Measurements from ENCODE around the gene CCZ1. TPM values are rescaled to one million over a fixed set of nuclear protein-coding genes. Genes with fewer than 3 reads are reported as not detected.
"Not testable (repeated sequence)": the region's sequence is repeated elsewhere in the genome, so short reads cannot be mapped to it uniquely, and the experiment has no call there.

The CCZ1 gene
- total and polyA plus RNA-seq, 4 donors: 21.2 to 33.0 (median 25.5) TPM

GRCh38 chr7:5862753-5863366 lies 35.7 kb upstream of the CCZ1 start:
- not testable (repeated sequence) for H3K36me3 ChIP-seq (ENCODE audit: control insufficient read depth in 4 of 4, insufficient read depth in 3 of 4, low read depth in 1 of 4, low read length in 3 of 4); H3K9me3 ChIP-seq (ENCODE audit: control insufficient read depth in 4 of 4, low read length in 3 of 4); H3K27me3 ChIP-seq (ENCODE audit: control insufficient read depth in 4 of 4, insufficient read depth in 4 of 4, low read length in 3 of 4); H3K4me1 ChIP-seq (ENCODE audit: control insufficient read depth in 4 of 4, insufficient read depth in 4 of 4, low read length in 3 of 4); H3K9ac ChIP-seq (ENCODE audit: low read depth in 1 of 2, low read length in 2 of 2); H3K27ac ChIP-seq (ENCODE audit: low read depth in 1 of 2, low read length in 2 of 2); H3K4me3 ChIP-seq (ENCODE audit: low read depth in 1 of 3, low read length in 3 of 3); DNase-seq (ENCODE audit: low spot score)
- 90% methylated on average over 5 of the region's 5 CpGs for WGBS

GRCh38 chr7:5865279-5865931 lies 33.1 kb upstream of the CCZ1 start:
- not testable (repeated sequence) for H3K4me3 ChIP-seq (ENCODE audit: low read depth in 1 of 3, low read length in 3 of 3); H3K9me3 ChIP-seq (ENCODE audit: control insufficient read depth in 4 of 4, low read length in 3 of 4); H3K4me1 ChIP-seq (ENCODE audit: control insufficient read depth in 4 of 4, insufficient read depth in 4 of 4, low read length in 3 of 4); DNase-seq (ENCODE audit: low spot score); H3K27ac ChIP-seq (ENCODE audit: low read depth in 1 of 2, low read length in 2 of 2); H3K36me3 ChIP-seq (ENCODE audit: control insufficient read depth in 4 of 4, insufficient read depth in 3 of 4, low read depth in 1 of 4, low read length in 3 of 4); H3K27me3 ChIP-seq (ENCODE audit: control insufficient read depth in 4 of 4, insufficient read depth in 4 of 4, low read length in 3 of 4); H3K9ac ChIP-seq (ENCODE audit: low read depth in 1 of 2, low read length in 2 of 2)
- WGBS: 73% methylated on average over 9 of the region's 9 CpGs

- peaks cover 0 to 1% (median 0%) of the 10 kb centered on the region in 4 donors for H3K9me3 ChIP-seq (ENCODE audit: control insufficient read depth in 4 of 4, low read length in 3 of 4)
- H3K4me3 ChIP-seq (ENCODE audit: low read depth in 1 of 3, low read length in 3 of 3): no peak overlapping the region
- DNase-seq (ENCODE audit: low spot score): no peak
- no peaks in the 10 kb centered on the region for H3K4me1 ChIP-seq (ENCODE audit: control insufficient read depth in 4 of 4, insufficient read depth in 4 of 4, low read length in 3 of 4)
- no peak overlapping the region for H3K9ac ChIP-seq (ENCODE audit: low read depth in 1 of 2, low read length in 2 of 2)
- WGBS: 90% methylated on average over 6 of the region's 6 CpGs
- H3K27me3 ChIP-seq (ENCODE audit: control insufficient read depth in 4 of 4, insufficient read depth in 4 of 4, low read length in 3 of 4): no peaks in the 10 kb centered on the region
- TF ChIP-seq HNF4A (conservative IDR thresholded peaks at IDR 0.05) (no peak), FOXA2 (IDR thresholded peaks at IDR 0.05) (no peak), GABPA (IDR thresholded peaks at IDR 0.05 in 1 of 2, conservative IDR thresholded peaks at IDR 0.05 in 1 of 2) (no peak), RXRA (IDR thresholded peaks at IDR 0.05) (no peak), FOXA1 (IDR thresholded peaks at IDR 0.05) (no peak), NR2F2 (IDR thresholded peaks at IDR 0.05) (no peak), ZBTB33 (IDR thresholded peaks at IDR 0.05) (no peak), REST (IDR thresholded peaks at IDR 0.05) (no peak), SP1 (IDR thresholded peaks at IDR 0.05) (no peak), CTCF (IDR thresholded peaks at IDR 0.05; ENCODE audit: low read depth, low read length, missing input control) (no peak), HNF4G (IDR thresholded peaks at IDR 0.05) (no peak), ATF3 (IDR thresholded peaks at IDR 0.05) (no peak), MAX (IDR thresholded peaks at IDR 0.05) (no peak), EGR1 (IDR thresholded peaks at IDR 0.05; ENCODE audit: low read depth in 2 of 2) (no peak), JUND (IDR thresholded peaks at IDR 0.05) (no peak), YY1 (IDR thresholded peaks at IDR 0.05) (no peak)
- no peak overlapping the region for H3K27ac ChIP-seq (ENCODE audit: low read depth in 1 of 2, low read length in 2 of 2)
- no peaks in the 10 kb centered on the region for H3K36me3 ChIP-seq (ENCODE audit: control insufficient read depth in 4 of 4, insufficient read depth in 3 of 4, low read depth in 1 of 4, low read length in 3 of 4)
Measured at GRCh38 chr7:5867060-5867459, 31.5 kb upstream of the CCZ1 start.
